ENCODE results near the gene PYGL.

Gene PYGL

DNA sequence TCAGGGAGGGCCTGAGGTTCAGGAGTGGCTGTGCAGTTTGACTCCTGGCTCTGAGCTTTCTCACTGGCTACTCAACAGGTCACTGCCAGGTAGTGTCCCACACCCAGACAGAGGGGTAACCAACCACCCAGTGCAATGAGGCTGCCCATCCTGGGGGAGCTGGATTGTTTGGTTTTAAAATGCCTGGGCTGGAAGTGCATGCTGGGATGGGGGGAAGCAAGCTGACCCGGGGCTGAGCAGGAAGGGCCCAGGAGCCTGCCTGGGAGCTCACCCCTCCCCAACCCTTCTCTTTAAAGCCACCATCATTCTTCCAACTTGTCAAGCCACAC lies 85.0 kb downstream of the PYGL start:
- H3K9ac ChIP-seq (ENCODE audit: low read length), result peak overlapping the region; percentile 71
- peak overlapping the region; percentile 88 for H2AFZ ChIP-seq (ENCODE audit: low read depth, low read length)

DNA sequence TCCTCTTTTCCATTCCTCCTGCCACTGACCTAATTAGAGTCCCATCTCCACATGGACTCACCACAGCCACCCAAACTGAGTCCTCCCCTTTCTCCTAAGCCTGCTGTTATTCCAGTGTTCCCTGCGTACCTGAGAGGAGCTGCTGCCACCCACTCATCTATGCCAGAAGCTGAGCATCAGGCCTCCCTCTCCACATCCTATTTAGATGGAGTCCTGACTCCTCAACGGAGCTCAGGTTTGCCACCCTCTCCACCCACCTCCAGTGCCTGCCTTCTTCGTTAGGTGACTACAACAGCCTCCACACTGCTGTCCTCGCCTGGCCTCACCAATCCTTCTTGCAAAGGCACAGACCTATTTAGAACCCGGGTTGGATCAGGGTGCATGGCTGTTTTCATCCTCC lies 87.6 kb downstream of the PYGL start:
- Histone ChIP-seq H3K4me1 (ENCODE audit: low read length) (peaks cover 6% of the 10 kb centered on the region), H3K4me3 (ENCODE audit: low read length) (no peak overlapping the region), H3K9me3 (ENCODE audit: insufficient read depth, low read length) (no peaks in the 10 kb centered on the region), H3K27ac (ENCODE audit: low read length) (no peak overlapping the region), H3K4me2 (ENCODE audit: low read length) (no peak overlapping the region), H2AFZ (ENCODE audit: low read depth, low read length) (no peak overlapping the region), H3K79me2 (ENCODE audit: low read length) (no peaks in the 10 kb centered on the region), H3K27me3 (ENCODE audit: low read depth, low read length) (0 out of 2 replicates have a peak, but pooled peaks cover 2% of the 10 kb centered on the region), H3K36me3 (replicated peaks; ENCODE audit: low read depth, low read length) (no peaks in the 10 kb centered on the region), H3K9ac (ENCODE audit: low read length) (no peak overlapping the region), H4K20me1 (ENCODE audit: insufficient read depth, low read length) (no peaks in the 10 kb centered on the region)
- no peak for TF ChIP-seq CTCF (IDR thresholded peaks at IDR 0.05; ENCODE audit: low read depth, low read length)
- no peak for TF ChIP-seq EZH2phosphoT487 (IDR thresholded peaks at IDR 0.05; ENCODE audit: low read depth)

More for the DNA sequence above, 85.0 kb downstream of the PYGL start:
- Histone ChIP-seq H3K27me3 (ENCODE audit: low read depth, low read length) (peaks cover 11% of the 10 kb centered on the region; the same call in 1 of the 2 replicates), H3K4me3 (ENCODE audit: low read length) (peak overlapping the region; percentile 88), H3K79me2 (ENCODE audit: low read length) (no peaks in the 10 kb centered on the region), H3K4me1 (ENCODE audit: low read length) (peaks cover 6% of the 10 kb centered on the region), H3K4me2 (ENCODE audit: low read length) (peak overlapping the region; percentile 96), H3K27ac (ENCODE audit: low read length) (no peak overlapping the region), H4K20me1 (ENCODE audit: insufficient read depth, low read length) (no peaks in the 10 kb centered on the region), H3K36me3 (replicated peaks; ENCODE audit: low read depth, low read length) (no peaks in the 10 kb centered on the region), H3K9me3 (ENCODE audit: insufficient read depth, low read length) (no peaks in the 10 kb centered on the region)
- TF ChIP-seq EZH2phosphoT487 (IDR thresholded peaks at IDR 0.05; ENCODE audit: low read depth) (no peak), CTCF (IDR thresholded peaks at IDR 0.05; ENCODE audit: low read depth, low read length) (no peak)

DNA sequence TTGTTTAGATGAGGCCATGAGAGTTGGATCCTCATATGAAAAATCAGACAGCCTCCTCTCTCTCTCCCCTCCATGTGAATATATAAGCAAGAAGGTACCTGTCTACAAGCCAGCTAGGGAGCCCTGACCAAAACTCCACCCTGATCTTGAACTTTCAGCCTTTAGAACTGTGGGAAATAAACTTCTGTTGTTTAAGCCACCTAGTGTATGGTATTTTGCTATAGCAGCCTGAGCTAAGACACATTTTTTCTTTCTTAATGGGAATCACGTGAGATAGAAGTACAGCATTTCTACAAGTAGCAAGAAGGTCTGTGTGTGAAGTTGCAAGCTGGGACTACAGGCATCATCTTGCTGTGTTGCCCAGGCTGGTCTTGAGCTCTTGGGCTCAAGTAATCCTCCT lies 88.7 kb downstream of the PYGL start:
- no peak overlapping the region for H3K4me2 ChIP-seq (ENCODE audit: low read length)
- H3K9me3 ChIP-seq (ENCODE audit: insufficient read depth, low read length), result no peaks in the 10 kb centered on the region
- H3K36me3 ChIP-seq (replicated peaks; ENCODE audit: low read depth, low read length), result no peaks in the 10 kb centered on the region
- H3K79me2 ChIP-seq (ENCODE audit: low read length), result no peaks in the 10 kb centered on the region
- H2AFZ ChIP-seq (ENCODE audit: low read depth, low read length), result no peak overlapping the region
- no peaks in the 10 kb centered on the region for H3K27me3 ChIP-seq (ENCODE audit: low read depth, low read length)
- no peaks in the 10 kb centered on the region for H4K20me1 ChIP-seq (ENCODE audit: insufficient read depth, low read length)
- peaks cover 6% of the 10 kb centered on the region for H3K4me1 ChIP-seq (ENCODE audit: low read length)
- no peak for TF ChIP-seq EZH2phosphoT487 (IDR thresholded peaks at IDR 0.05; ENCODE audit: low read depth)
- no peak for TF ChIP-seq CTCF (IDR thresholded peaks at IDR 0.05; ENCODE audit: low read depth, low read length)
- no peak overlapping the region for H3K4me3 ChIP-seq (ENCODE audit: low read length)
- H3K9ac ChIP-seq (ENCODE audit: low read length), result no peak overlapping the region
- H3K27ac ChIP-seq (ENCODE audit: low read length), result no peak overlapping the region
